WTC11 (cell line): Measurements from ENCODE around the gene SETD1A. TPM values are rescaled to one million over a fixed set of nuclear protein-coding genes. Genes with fewer than 3 reads are reported as not detected.

ENCODE experiments used
- ATF3 ChIP-seq: sonication (generic); formaldehyde crosslinking; conservative IDR thresholded peaks from 2 replicates; pipeline ENCODE4 v1.8.1; 2022; ENCODE audit warnings: mild to moderate bottlenecking, missing genetic modification reagents
- CDX4 ChIP-seq: fragments of 250-450 bp; sonication (Bioruptor Pico); IDR thresholded peaks from 2 replicates; pipeline ENCODE4 v1.9.0; 2021; ENCODE audit warnings: moderate library complexity, mild to moderate bottlenecking, inconsistent platforms, borderline replicate concordance
- E2F1 ChIP-seq: sonication (generic); formaldehyde crosslinking; IDR thresholded peaks from 2 replicates; pipeline ENCODE4 v1.8.0; 2022; ENCODE audit warnings: mild to moderate bottlenecking, missing genetic modification reagents
- E2F5 ChIP-seq: sonication (generic); formaldehyde crosslinking; IDR thresholded peaks from 2 replicates; pipeline ENCODE4 v1.8.1; 2022; ENCODE audit warnings: mild to moderate bottlenecking, moderate library complexity, missing genetic modification reagents
- ESRRA ChIP-seq: sonication (generic); formaldehyde crosslinking; IDR thresholded peaks from 2 replicates; pipeline ENCODE4 v1.8.1; 2022; ENCODE audit warnings: mild to moderate bottlenecking, missing genetic modification reagents, borderline replicate concordance
- GABPB1 ChIP-seq: sonication (generic); formaldehyde crosslinking; IDR thresholded peaks from 2 replicates; pipeline ENCODE4 v1.8.1; 2023; ENCODE audit warnings: mild to moderate bottlenecking, missing genetic modification reagents
- HMGA2 ChIP-seq: fragments of 250-450 bp; sonication (Bioruptor Pico); IDR thresholded peaks from 2 replicates; pipeline ENCODE4 v1.4.0; 2021; ENCODE audit warnings: mild to moderate bottlenecking, moderate library complexity
- JAZF1 ChIP-seq: fragments of 250-450 bp; sonication (Bioruptor Pico); IDR thresholded peaks from 2 replicates; pipeline ENCODE4 v1.9.0; 2021; ENCODE audit warnings: moderate library complexity, mild to moderate bottlenecking, inconsistent platforms
- NFATC4 ChIP-seq: fragments of 250-450 bp; sonication (Bioruptor Pico); IDR thresholded peaks from 2 replicates; pipeline ENCODE4 v1.9.0; 2021; ENCODE audit warnings: mild to moderate bottlenecking
- NFYB ChIP-seq: sonication (generic); formaldehyde crosslinking; conservative IDR thresholded peaks from 2 replicates; pipeline ENCODE4 v1.8.0; 2022; ENCODE audit warnings: low read depth, missing genetic modification reagents
- NR1H2 ChIP-seq: sonication (generic); formaldehyde crosslinking; IDR thresholded peaks from 2 replicates; pipeline ENCODE4 v1.9.0; 2021; ENCODE audit warnings: mild to moderate bottlenecking, moderate library complexity, missing genetic modification reagents
- OVOL2 ChIP-seq: fragments of 250-450 bp; sonication (Bioruptor Pico); IDR thresholded peaks from 2 replicates; pipeline ENCODE4 v1.9.0; 2021; ENCODE audit warnings: mild to moderate bottlenecking, borderline replicate concordance
- SOX15 ChIP-seq: fragments of 250-450 bp; sonication (Bioruptor Pico); IDR thresholded peaks from 2 replicates; pipeline ENCODE4 v1.9.0; 2021; ENCODE audit warnings: mild to moderate bottlenecking
- STAT6 ChIP-seq: sonication (generic); formaldehyde crosslinking; conservative IDR thresholded peaks from 2 replicates; pipeline ENCODE4 v1.8.1; 2023; ENCODE audit warnings: mild to moderate bottlenecking, low read depth, missing genetic modification reagents, moderate library complexity
- TEAD4 ChIP-seq: sonication (generic); formaldehyde crosslinking; IDR thresholded peaks from 2 replicates; pipeline ENCODE4 v1.8.0; 2022; ENCODE audit warnings: mild to moderate bottlenecking, missing genetic modification reagents
- ZBTB21 ChIP-seq: sonication (generic); formaldehyde crosslinking; IDR thresholded peaks from 2 replicates; pipeline ENCODE4 v1.8.1; 2023; ENCODE audit warnings: mild to moderate bottlenecking, missing genetic modification reagents, borderline replicate concordance
- ZMAT4 ChIP-seq: fragments of 250-450 bp; sonication (Bioruptor Pico); IDR thresholded peaks from 2 replicates; pipeline ENCODE4 v1.9.0; 2021; ENCODE audit warnings: mild to moderate bottlenecking
- ZNF121 ChIP-seq: sonication (generic); formaldehyde crosslinking; IDR thresholded peaks from 2 replicates; pipeline ENCODE4 v1.8.0; 2023; ENCODE audit warnings: missing genetic modification reagents
- ZNF396 ChIP-seq: fragments of 250-450 bp; sonication (Bioruptor Pico); IDR thresholded peaks from 2 replicates; pipeline ENCODE4 v1.8.0; 2021; ENCODE audit warnings: mild to moderate bottlenecking, moderate library complexity, borderline replicate concordance
- ZNF423 ChIP-seq: fragments of 250-450 bp; sonication (Bioruptor Pico); IDR thresholded peaks from 2 replicates; pipeline ENCODE4 v2.1.2; 2022; ENCODE audit warnings: mild to moderate bottlenecking, moderate library complexity
- ZNF425 ChIP-seq: fragments of 250-450 bp; sonication (Bioruptor Pico); conservative IDR thresholded peaks from 2 replicates; pipeline ENCODE4 v1.9.0; 2021; ENCODE audit warnings: mild to moderate bottlenecking
- ZSCAN18 ChIP-seq: fragments of 250-450 bp; sonication (Bioruptor Pico); IDR thresholded peaks from 2 replicates; pipeline ENCODE4 v2.1.2; 2022; ENCODE audit warnings: mild to moderate bottlenecking, moderate library complexity
- total RNA-seq: library from RNA; stranded (reverse); gene quantifications from 3 replicates; pipeline ENCODE4 v1.2.3, GENCODE V29; 2021

Gene SETD1A
- total RNA-seq, 1 experiment from 2014 or later: 31.1 TPM

- TF ChIP-seq CDX4 (CRISPR knock-in tag): no peak
- TF ChIP-seq SOX15 (CRISPR knock-in tag): no peak
- TF ChIP-seq NFYB (CRISPR knock-in tag): no peak; the same call in 1 of the 2 replicates
- no peak for TF ChIP-seq OVOL2 (CRISPR knock-in tag)
- TF ChIP-seq ZSCAN18 (CRISPR knock-in tag): no peak
- no peak for TF ChIP-seq TEAD4 (CRISPR knock-in tag)
- 0 out of 2 replicates have a peak, but pooled peaks have one; percentile 71 for TF ChIP-seq ESRRA (CRISPR knock-in tag)
- TF ChIP-seq NR1H2 (CRISPR knock-in tag): no peak
- TF ChIP-seq ZNF121 (CRISPR knock-in tag): no peak
- TF ChIP-seq ZNF425 (CRISPR knock-in tag): no peak
- TF ChIP-seq ZMAT4 (CRISPR knock-in tag): no peak
- TF ChIP-seq GABPB1 (CRISPR knock-in tag): peak; percentile 91
- TF ChIP-seq E2F1 (CRISPR knock-in tag): no peak
- no peak for TF ChIP-seq ZNF396 (CRISPR knock-in tag)
- TF ChIP-seq STAT6 (CRISPR knock-in tag): no peak
- no peak for TF ChIP-seq JAZF1 (CRISPR knock-in tag)
- TF ChIP-seq ATF3: no peak
- TF ChIP-seq E2F5 (CRISPR knock-in tag): 0 out of 2 replicates have a peak, but pooled peaks have one; percentile 56
- TF ChIP-seq HMGA2: no peak
- no peak for TF ChIP-seq ZNF423 (CRISPR knock-in tag)
- no peak for TF ChIP-seq NFATC4 (CRISPR knock-in tag)
- TF ChIP-seq ZBTB21 (CRISPR knock-in tag): peak; percentile 100
- TF ChIP-seq, all 79 proteins: peak for 29
Measured at GRCh38 chr16:31032736-31033708, 75.5 kb downstream of the SETD1A start, which contains the start of gene STX4 (continued).
